ENCODE measurements around the gene GSTA4.
"Not testable (repeated sequence)": the region's sequence is repeated elsewhere in the genome, so short reads cannot be mapped to it uniquely, and the experiment has no call there.

Gene GSTA4

DNA sequence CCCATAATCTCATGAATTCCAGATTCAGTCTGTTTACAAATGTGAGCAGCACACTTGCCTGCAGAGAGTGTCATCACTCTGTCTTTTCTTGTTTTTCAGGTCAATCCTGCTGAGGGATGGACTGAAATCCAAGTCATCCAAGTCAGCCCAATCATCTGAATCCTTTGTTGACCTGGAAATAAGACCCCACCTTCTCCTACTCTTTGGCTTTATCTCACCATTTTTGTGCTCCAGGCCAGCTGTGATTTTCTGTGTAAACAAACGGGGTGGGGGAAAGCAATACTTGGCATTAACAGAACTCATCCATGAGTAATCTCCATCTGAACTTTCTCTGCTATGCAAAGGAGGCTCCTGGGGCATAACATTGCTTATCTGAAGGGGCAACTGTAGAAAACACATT is 16.9 kb upstream of the GSTA4 start:
- DNase-seq (ENCODE audit: low spot score), result no peak

DNA sequence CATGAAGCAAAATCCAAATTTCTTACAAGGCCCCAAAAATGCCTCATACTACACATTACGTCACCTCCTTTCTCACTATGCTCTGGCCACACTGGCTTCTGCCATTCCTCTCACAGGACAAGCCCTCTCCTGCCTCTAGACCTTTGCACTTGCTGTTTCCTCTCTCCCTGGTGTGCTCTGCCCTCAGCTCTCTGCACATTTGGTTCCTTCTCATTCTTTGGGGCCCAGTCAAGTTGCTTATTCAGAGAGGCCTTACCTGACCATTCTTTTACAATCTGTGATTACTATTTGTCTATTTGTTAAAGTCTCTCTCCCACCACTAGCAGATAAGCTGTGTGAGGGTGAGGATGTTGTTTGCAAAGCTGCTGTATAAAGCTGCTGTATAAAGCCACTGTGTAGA is 15.4 kb upstream of the GSTA4 start:
- DNase-seq (ENCODE audit: low spot score), result no peak

DNA sequence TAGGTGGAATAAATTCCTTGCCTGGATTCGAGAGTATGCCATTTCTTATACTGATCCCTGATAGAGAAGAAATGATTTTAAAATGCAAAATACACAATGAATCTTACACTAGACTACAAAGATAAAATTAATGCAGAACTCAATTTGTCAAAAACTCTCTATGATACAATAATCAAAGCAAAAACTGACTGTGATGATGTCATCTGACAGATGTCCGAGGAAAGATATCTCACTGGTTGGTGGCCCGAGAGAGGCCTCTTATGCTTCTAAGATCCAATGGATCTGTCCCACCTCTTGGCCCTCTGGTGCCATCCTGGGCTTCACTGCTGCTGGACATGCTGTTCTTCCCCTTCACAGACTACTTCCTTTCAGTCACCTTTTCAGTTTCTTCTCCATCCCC is 14.4 kb upstream of the GSTA4 start:
- DNase-seq (ENCODE audit: low spot score), result no peak

GRCh38 chr6:53009056-53009455 is 14.0 kb upstream of the GSTA4 start:
- no peak for DNase-seq (ENCODE audit: low spot score)

GRCh38 chr6:53008192-53008687 is 13.2 kb upstream of the GSTA4 start:
- not testable (repeated sequence) for DNase-seq (ENCODE audit: low spot score)

DNA sequence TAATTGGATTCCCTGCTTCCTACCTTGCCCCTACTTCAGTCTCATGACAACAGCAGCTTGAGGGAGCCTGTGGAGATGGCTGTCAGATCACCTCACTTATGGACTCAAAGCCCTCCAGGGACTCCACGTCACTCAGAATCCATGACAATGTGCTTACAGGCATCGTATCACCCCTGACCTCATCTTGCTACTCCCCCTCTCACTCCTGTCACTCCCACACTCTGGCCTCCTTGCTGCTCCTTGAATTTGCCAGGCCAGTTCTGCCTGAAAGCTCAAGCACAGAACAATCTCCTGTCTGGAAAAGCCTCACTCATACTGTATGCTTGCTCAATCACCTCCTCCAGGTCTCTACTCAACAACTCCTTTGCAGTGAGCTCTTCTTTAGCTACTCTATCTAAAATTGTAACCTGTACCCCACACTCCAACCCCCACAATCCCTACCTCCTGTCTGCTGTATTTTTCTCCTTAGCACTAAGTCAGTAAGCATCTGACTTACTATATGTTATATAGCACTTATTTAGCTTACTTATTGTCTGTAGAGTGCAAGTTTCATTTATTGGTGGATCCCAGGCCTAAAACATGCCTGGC is 10.7 kb upstream of the GSTA4 start:
- DNase-seq (ENCODE audit: low spot score), result no peak

- no peak for DNase-seq (ENCODE audit: low spot score)
These were observed 4.4 kb upstream of the GSTA4 start for GRCh38 chr6:52999456-52999855.

GRCh38 chr6:52998603-52999002 is 3.5 kb upstream of the GSTA4 start:
- DNase-seq (ENCODE audit: low spot score), result no peak

DNA sequence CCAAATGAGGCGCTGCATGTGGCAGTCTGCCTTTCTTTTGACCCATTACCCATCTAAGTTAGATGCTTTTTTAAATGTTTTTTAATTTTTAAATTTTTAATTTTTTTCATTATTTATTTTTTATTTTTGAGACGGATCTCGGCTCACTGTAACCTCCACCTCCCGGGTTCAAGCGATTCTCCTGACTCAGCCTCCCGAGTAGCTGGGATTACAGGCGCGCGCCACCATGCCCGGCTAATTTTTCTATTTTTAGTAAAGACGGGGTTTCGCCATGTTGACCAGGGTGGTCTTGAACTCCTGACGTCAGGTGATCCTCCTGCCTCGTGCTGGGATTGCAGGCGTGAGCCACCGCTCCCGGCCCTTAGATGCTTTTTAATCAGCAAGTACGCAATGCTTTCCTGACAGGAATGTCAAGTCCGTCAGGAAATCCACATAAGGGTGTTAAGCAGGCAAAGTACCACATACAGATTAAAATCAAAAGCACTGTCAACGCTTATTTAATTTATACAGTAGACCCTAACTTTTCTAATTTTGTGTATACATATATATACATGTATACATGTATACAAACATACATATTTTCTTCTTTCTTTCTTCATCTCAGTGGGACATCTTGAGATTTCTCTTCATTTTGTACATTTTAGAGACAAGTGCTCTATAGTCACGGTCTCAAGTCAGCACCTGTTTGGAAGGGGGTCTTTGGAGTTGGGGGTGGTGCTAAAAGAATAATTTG is 995 bp upstream of the GSTA4 start:
- peak; percentile 89 for DNase-seq (ENCODE audit: low spot score)

- DNase-seq (ENCODE audit: low spot score), result no peak
These were observed 320 bp downstream of the GSTA4 start for GRCh38 chr6:52994839-52995088.

DNA sequence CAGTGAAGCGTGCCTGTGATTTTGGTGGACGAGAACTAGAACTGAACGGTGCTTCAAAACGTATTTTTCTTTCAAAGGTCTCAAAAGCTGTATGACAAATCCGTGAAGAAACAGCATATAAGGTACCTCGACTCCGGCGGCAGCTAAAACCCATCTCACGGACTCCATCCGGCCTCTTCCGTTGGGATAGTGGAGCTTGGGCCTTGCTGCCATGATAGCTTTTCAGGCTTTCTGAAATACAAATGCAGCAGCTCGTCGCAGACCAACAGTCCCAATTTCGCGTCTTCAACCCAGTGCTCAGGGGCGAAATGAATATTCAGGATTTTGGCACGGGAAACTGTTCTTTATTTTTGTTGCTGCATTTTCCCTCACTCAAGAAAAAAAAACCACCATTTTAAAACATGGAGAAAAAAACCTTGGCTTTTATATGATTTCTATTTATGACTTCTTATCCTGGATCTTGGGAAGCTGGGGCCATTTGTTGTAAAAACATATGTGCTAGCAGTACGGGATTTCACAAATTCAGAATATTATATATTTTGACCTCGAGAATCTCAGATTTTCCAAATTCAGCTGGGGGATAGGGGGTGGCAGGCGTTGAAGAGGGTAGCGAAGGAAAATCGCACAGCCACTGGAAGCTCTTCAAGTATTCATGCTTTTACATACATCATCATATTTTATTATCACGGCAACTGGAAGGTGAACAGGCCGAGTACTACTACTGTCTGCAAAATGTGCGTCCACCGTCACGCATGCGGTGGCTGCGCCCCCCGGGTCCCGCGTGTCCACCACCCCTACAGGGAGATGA is 849 bp downstream of the GSTA4 start:
- DNase-seq (ENCODE audit: low spot score), result peak; percentile 50

- DNase-seq (ENCODE audit: low spot score), result no peak
These were observed 1.8 kb downstream of the GSTA4 start for GRCh38 chr6:52992980-52993920.

- DNase-seq (ENCODE audit: low spot score), result peak; percentile 17
These were observed 4.7 kb downstream of the GSTA4 start for GRCh38 chr6:52990342-52990741.

DNA sequence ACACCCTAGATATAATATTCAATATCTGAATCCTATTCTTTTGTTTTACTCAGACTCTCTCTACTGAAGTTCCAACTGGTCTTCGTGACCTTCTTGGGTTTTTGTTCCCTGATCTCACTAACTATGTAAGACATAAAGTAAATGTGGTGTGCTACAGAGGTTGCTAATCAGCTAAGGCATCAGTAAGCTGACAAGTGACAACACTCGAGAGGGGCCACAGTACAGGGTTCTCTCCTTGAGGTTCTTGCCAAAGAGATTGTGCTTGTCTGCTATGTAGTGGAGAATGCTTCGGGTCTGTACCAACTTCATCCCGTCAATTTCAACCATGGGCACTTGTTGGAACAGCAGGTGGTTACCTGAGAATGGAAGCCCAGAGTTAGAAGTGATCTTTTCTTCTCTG is 9.9 kb downstream of the GSTA4 start:
- DNase-seq (ENCODE audit: low spot score), result no peak

- peak; percentile 64 for DNase-seq (ENCODE audit: low spot score)
These were observed 10.8 kb downstream of the GSTA4 start for GRCh38 chr6:52984247-52984646.

DNA sequence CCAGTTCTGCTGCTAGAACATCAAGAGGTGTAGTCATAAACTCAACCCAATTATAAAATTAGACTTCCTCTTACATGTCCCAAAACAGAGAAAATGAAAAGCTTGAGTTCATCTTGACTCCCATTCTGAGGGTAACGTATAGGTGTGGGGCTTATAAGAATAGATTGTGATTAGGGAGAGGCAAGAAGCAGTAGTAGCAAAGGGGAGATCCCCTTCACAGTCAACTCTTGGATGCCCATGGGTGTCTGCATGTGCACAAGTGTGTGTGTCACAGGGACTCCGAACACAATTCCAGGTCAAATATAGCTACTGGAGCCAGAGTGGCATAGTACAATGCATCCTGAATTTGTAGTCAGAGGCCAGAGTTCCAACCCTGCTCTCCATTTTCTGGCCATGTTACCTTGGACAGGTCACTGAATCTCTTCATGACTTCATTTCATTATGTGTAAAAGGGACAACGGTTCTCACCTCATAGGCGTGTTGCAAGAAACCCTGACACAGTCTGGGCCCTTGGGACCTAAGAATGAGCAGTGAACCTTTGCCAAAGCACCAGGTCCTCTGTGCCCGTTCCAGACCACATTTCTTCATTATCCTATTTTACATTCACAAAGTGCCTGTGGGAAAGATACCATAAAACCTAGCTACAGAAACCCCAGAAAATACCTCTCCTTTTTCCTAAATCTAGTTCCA is 11.8 kb downstream of the GSTA4 start:
- DNase-seq (ENCODE audit: low spot score), result no peak

DNA sequence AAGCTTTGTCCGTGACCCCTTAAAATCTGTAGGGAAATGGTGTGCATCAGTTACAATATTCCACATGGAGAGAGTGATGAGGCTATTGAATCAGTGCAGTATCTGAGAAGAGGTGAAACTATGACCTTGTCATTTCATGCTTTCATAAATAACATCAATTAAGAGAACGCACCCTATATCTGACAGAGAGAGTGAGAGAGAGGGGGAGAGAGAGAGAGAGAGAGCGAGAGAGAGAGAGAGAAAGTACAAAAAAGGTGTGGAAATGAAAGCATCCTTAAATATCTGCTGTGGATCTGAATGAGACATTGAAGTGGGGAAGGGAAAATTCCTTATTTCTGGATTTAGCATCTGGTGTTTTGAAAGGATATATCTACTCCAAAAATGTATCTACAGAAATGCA is 12.4 kb downstream of the GSTA4 start:
- DNase-seq (ENCODE audit: low spot score), result no peak

DNA sequence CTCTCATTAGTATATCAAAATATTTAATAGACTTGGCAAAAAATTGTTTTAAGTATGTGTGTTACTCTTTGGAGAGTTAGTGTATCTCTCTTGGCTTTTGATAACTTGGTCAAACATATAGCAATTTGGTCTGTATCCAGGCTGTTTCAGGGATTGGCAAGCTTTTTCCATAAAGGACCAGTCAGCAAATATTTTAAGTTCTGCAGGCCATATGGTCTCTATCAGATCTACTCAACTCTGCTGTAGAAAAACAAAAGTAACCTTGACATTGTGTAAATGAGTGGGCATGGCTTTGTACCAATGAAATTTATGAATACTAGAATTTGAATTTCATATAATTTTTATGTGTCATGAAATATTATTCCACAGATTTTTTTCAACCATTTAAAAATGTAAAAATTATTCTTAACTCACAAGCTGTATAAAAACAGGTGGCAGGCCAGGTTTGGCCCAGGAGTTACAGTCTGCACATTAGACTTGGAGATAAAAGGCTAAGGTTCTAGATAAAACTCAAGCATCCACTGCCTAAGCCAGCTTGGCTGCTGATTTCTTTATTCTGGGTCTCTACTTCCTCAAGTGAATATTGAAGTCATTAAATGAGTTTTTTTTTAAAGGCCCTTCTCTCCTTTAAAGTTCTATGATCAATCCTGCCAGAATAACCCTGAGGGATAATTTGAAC is 13.7 kb downstream of the GSTA4 start:
- no peak for DNase-seq (ENCODE audit: low spot score)

DNA sequence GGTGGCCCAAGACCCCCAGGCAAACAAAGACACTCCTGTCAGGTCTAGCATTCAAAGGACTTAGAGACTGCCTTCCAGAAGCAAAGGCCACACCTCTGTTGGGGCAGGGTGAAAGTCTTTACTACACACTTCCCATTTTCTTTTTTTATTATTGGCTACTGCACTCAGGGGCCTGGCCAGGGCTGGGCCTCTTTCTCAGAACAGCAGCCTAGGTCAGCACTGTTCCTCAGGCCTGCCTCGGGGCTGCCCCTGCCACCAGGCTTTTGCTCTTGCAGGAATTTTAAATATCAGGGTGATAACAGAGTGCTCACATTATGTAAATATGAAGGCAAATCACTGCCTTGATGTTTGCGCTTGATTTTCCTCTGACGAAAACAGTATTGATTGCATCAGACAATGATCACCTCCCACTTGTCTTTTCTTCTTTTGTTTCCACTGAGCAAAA is 18.5 kb downstream of the GSTA4 start:
- no peak for DNase-seq (ENCODE audit: low spot score)

GRCh38 chr6:52976149-52976548 is 18.9 kb downstream of the GSTA4 start:
- no peak for DNase-seq (ENCODE audit: low spot score)

DNA sequence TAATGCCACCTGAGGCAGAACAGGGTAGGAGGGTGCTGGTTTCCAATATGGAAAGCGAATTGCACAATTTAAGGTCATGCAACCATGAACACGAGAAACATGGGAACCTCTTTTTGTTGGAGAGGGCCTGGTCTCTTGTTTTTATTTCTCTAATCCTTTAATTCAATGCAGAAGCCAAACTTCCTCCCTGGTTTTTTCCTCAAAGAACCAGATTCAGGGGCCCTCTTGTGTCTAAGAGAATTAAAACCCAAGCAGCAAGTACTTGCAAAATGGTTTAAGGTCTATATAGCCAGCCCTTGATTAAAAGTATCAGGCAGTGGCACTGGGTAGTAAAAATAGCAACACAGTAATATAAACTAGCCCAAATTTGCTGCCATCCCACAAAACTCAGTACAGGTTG is 19.5 kb downstream of the GSTA4 start:
- no peak for DNase-seq (ENCODE audit: low spot score)
